HG02970 (cell line): ENCODE data around the gene NDUFS3.
"Not testable (repeated sequence)": the region's sequence is repeated elsewhere in the genome, so short reads cannot be mapped to it uniquely, and the experiment has no call there.

Experiments used
- ATAC-seq: cut with Tn5 transposase; IDR thresholded peaks from one replicate; pipeline ENCODE4 v1.9.1; 2021; ENCODE audit warnings: mild to moderate bottlenecking, moderate library complexity, moderate number of reproducible peaks; ENCODE audit not compliant: unreplicated experiment, low FRiP score

The NDUFS3 gene

DNA sequence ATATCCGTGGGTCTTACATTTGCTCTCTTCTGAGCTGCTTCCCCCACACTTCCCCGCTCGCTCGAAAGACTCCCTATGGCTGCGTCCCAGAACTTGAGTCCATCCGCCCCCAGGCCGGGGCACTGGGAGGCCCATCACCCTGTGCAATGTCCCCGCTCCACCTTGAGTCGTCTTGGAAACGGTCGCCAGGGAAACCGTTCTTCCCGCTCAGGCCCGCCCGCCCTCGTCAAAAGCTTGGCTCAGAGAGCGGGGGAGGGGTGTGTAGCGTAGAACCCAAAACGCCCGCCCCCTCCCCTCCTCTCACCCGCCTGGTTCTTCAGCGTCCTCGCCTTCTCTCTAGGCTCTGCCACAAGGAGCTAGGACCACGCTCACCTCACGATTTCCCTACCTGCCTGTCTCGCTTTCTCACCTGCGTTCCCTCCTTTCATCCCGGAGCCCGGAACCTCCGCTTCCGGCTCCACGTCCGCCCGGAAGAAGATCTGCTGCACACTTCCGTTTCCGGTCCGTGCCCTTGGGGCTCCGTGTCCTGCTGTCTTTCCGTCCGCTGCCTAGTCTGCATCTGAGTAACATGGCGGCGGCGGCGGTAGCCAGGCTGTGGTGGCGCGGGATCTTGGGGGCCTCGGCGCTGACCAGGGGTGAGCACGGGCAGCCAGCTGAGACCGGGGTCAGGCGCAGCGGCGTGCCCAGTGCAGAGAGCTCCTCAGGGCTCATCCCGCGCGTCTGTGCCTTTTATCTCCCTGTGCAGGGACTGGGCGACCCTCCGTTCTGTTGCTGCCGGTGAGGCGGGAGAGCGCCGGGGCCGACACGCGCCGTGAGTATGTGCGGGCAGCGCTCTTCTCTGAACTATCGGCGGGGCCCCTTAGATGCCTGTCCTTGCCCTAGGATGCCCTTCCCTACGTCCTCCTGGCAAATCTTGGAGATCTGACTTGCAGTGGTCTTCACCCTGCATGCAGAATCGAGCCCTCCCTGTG, at the start of gene NDUFS3, which contains the start of gene KBTBD4:
Gene NDUFS3 (plus strand): TSS at position 551 of the 971 bp plus-strand sequence. CDS start 18 bp downstream, at position 569.
Gene KBTBD4 (minus strand): TSS at position 447 of the 971 bp plus-strand sequence. CDS start 19 bp downstream, at position 428.
- peak; percentile 85 for ATAC-seq

GRCh38 chr11:47529951-47530350, 48.9 kb upstream of the NDUFS3 start:
- ATAC-seq = no peak

GRCh38 chr11:47530721-47531120, 48.2 kb upstream of the NDUFS3 start:
- not testable (repeated sequence) for ATAC-seq

DNA sequence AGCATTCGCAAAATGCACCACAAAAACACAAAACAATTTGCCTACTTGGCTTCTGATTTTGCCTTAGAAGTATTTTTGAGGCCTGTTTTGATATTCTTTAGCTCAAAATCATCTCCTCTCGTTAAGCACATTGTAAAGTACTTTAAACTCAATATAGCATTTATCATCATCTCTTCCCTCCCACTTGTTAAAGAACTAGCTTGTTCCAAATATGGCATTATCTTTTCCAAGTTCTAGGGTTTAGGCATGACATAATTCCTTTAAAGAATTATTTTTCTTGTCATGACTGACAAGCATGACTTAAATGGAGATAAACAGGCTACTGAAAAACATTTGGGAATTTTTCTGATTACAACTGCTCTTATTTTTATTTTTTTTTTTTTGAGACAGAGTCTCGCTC, 47.2 kb upstream of the NDUFS3 start:
- no peak for ATAC-seq

GRCh38 chr11:47532597-47533213, 46.2 kb upstream of the NDUFS3 start:
- no peak for ATAC-seq

DNA sequence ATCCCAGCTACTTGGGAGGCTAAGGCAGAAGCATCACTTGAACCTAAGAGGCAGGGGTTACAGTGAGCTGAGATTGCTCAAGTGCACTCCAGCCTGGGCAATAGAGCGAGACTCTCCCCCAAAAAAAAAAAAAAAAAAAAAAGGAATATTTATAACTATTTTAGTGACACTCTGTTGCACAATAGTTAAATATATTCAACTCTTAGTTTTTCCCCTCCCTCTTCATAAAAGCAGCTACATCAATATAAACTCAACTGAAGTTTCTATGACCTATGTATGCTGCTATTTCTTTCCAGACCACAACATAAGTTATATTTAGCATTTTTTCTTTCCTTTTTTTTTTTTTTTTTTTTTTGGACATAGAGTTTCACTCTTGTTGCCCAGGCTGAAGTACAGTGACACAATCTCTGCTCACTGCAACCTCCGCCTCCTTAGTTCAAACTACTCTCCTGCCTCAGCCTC, 45.2 kb upstream of the NDUFS3 start:
- no peak for ATAC-seq

GRCh38 chr11:47534704-47535251, 44.1 kb upstream of the NDUFS3 start:
- ATAC-seq = no peak

DNA sequence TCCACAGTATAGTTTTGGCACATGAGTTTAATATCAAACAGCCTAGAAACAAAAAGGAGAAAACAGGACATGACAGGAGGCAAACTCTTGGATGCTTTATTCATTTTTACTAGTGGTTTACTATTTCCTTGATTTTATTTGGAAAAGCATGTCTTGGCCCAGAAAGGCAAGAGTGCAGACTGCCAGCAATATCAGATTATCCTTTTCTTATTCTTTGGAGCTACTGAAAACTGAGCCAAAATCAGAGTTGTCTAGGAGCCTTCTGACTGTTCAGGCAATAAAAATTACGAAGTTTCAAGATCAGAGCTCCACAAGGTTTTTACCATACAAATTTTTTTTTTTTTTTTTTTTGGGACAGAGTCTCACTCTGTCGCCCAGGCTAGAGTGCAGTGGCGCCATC, 42.0 kb upstream of the NDUFS3 start:
- no peak for ATAC-seq

GRCh38 chr11:47538741-47539565, 39.9 kb upstream of the NDUFS3 start:
- ATAC-seq = no peak

- no peak for ATAC-seq
These were observed 39.2 kb upstream of the NDUFS3 start for GRCh38 chr11:47539681-47540039.

GRCh38 chr11:47541070-47541469, 37.8 kb upstream of the NDUFS3 start:
- no peak for ATAC-seq

GRCh38 chr11:47545298-47545697, 33.6 kb upstream of the NDUFS3 start:
- ATAC-seq = no peak

DNA sequence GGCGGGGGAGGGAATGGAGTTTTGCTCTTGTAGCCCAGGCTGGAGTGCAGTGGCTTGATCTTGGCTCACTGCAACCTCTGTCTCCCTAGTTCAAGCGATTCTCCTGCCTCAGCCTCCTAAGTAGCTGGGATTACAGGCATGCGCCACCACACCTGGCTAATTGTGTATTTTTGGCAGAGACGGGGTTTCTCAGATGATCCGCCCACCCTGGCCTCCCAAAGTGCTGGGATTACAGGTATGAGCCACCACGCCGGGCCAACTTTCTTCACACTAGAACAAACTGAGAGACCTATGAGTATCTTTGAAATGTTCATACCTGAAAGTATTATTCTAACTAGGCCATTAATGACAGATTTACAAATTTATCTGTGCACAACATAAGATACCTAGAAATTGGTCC, 32.6 kb upstream of the NDUFS3 start:
- not testable (repeated sequence) for ATAC-seq

- ATAC-seq = no peak
These were observed 28.4 kb upstream of the NDUFS3 start for GRCh38 chr11:47550288-47551047.

GRCh38 chr11:47551086-47551485, 27.8 kb upstream of the NDUFS3 start:
- no peak for ATAC-seq

DNA sequence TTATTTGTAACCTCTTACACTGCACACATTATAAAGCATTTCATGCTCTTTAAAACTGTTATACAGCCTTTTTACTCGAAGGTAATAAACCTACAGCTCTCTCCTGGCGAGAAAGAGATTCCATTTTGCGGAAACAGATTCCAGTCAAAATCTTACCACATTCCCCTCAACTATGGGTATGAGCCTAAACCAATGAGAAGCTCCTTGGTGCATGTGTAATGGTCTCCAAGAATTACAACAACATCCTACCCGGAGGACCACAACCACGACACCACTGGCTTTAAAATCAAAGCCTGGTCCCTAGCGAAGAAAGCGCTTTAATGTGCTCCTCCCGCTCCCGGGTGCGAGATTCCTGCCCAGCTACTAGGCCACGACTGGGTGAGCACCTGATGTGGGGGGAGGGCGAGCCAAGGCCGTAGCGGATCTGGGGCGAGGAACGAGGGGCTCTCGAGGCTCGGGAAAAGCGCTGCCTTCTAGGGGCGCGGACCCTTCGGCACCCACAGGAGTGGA, 26.8 kb upstream of the NDUFS3 start:
- no peak for ATAC-seq

DNA sequence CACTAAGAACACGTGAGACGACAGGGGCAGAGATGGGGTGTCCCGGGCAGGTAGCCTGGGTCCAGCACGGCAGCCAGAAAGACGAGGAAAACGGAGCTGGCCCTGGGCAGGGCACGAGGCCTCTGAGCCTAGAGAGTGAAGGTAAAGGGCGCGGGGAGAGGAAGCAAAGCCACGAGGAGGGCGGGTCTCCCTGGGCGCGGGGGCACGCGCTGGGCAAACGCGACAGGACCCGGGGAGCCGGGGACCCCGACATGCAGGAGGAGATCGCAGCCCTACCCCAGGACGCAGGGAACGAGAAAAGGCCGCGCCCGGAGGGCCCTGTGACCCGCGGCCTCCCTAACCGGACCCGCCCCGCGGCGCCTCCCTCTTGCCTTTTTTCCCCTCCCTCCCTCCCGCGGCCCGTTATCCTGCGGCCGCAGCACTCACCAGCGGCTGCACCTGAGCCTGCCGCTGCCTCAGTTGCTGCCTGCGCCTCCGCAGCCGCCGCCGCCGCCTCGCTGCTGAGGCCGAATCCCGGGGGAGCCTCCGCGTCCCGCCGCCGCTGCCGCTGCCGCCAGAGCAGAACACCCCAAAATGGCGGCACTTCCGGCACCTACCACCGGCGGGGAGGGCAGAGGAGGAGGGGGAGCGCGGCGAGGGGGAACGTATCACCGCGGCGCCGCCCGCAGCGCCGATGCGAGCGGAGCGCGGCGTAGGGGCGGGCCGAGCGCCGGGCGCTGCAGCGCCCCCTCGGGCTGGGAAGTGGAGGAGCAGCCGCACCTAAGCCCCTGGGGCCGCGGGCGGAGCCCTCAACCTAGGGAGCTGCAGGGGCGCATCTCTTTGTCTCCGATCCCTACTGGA, 26.1 kb upstream of the NDUFS3 start, which contains the start of gene CELF1:
Gene CELF1 (minus strand): TSS at position 567 of the 840 bp plus-strand sequence. CDS start 53,609 bp downstream, outside the sequence.
- peak; percentile 93 for ATAC-seq

- ATAC-seq = peak; percentile 22
These were observed 25.5 kb upstream of the NDUFS3 start for GRCh38 chr11:47553406-47553743.
